GM21360 (cell line): Measurements from ENCODE around the gene BYSL.

ENCODE experiments used
- ATAC-seq: cut with Tn5 transposase; IDR thresholded peaks from one replicate; pipeline ENCODE4 v1.9.1; 2021; ENCODE audit warnings: mild to moderate bottlenecking, moderate library complexity; ENCODE audit not compliant: unreplicated experiment

BYSL gene

DNA sequence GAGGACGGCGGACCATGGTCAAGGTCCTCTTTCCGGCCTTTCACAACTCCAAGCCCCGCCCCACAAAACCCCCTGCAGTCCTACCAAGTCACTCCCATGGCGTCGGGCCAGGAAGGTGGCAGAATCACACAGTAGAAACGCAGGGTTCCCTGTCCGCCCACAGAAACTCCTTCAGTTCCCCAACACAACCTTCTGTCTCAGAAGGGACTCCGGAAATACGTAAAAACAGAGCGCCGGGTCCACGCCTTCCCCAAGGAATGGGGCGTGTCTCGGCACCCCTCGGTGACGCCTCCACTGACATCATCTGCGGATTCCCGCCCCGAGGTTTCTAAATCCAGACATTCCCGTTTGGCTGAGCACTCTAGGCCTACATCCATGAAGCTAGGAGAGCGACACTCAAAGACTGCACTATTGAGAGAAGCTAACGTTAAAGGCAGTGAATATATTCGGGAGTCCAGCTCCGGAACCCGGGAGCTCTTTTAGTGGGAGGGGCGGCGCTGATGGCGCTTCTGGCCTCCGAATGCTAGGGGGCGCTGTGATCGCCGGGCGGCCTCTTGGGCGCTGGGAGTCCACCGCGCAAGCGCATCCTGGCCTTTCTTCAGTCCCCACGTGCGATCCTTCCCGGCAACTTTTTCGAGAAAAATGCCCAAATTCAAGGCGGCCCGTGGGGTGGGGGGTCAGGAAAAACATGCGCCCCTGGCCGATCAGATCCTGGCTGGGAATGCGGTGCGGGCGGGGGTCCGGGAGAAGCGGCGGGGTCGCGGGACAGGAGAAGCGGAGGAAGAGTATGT is at the start of gene BYSL, which contains the start of gene MED20:
BYSL (plus strand) TSS at position 579 of the 791 bp plus-strand sequence; CDS start at position 643, 64 bp downstream.
MED20 (minus strand) TSS at position 219 of the 791 bp plus-strand sequence; CDS start at position 98, 121 bp downstream.
- ATAC-seq = peak; percentile 86

- no peak for ATAC-seq
Measured at GRCh38 chr6:41871691-41872090, 49.6 kb upstream of the BYSL start.

DNA sequence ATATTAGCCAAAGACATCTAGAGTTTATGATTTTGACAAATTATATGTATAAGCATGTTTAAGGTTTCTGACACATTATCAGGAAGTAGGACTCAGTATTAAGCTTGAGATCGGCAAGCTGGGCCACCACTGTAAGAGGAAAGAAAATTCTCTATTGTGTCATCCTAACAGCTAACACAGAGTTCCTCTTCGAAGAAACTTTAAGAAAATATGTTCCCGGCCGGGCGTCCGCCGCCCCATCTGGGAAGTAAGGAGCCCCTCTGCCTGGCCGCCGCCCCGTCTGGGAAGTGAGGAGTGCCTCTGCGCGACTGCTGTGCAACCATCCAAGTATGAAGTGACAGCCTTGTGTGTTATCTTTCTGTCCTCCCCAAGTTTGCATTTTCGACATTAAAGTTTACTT is 49.2 kb upstream of the BYSL start:
- no peak for ATAC-seq

DNA sequence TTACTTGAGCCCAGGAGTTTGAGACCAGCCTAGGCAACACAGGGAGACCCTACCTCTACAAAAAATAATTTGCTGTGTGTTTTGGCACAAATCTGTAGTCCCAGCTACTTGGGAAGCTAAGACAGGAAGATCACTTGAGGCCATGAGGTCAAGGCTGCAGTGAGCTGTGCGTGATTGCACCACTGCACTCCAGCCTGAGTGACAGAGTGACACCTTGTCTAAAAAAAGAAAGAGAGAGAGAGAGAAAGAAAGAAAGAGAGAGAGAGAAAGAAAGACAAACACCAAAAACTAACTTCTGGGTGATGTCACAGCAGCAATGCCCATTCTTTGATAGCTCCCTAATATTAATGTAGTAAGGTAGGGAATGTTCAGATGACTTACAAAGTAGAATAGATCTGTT is 46.6 kb upstream of the BYSL start:
- no peak for ATAC-seq

DNA sequence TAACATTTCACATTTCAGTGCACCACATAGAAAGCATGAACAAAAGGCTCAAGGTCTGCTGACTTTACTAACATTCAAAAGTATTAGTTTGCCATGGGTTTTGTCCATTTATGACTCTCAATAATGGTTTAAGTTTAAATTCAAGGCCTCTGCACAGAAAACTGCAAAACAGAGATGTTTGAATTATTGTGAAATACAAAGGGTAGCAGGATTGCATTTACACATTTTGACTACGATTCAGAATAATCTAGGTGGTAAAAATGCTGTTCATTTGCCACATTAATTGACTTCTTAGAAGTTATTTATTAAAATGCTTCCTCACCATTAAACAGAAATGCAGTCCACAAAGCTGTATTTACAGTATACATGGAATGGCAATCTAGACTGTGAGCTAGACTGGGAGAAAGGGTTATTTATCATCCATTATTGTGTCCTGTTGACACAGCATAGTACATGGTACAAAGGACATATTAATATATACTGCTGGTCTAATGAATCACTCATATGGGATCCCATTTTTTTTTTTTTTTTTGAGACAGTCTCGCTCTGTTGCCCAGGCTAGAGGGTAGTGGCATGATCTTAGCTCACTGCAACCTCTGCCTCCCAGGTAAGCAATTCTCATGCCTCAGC is 44.1 kb upstream of the BYSL start:
- ATAC-seq = no peak

- no peak for ATAC-seq
Measured at GRCh38 chr6:41878246-41878645, 43.1 kb upstream of the BYSL start.

GRCh38 chr6:41878961-41879405 is 42.3 kb upstream of the BYSL start:
- no peak for ATAC-seq

DNA sequence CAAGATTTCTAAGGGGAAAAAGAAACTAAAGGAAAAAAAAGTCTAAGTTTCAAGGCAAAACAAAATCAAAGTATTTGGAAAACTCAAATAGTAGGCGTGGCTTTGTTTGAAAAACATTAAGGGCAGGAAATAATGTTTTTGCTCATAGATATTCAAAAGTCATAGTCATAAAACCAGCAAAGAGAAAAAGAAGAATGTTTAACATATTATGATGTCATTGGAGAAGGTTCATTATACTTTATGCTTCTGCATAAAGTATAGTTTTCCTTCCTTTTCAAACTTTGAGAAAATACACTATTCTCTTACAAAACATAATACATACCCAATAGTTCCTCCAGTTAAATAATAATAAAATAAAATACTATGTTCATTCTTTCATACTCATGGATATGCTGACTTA is 39.8 kb upstream of the BYSL start:
- no peak for ATAC-seq

GRCh38 chr6:41884957-41885356 is 36.3 kb upstream of the BYSL start:
- no peak for ATAC-seq

- ATAC-seq = no peak
Measured at GRCh38 chr6:41885930-41886329, 35.4 kb upstream of the BYSL start.

GRCh38 chr6:41887331-41887751 is 34.0 kb upstream of the BYSL start:
- ATAC-seq = no peak

- ATAC-seq = no peak
Measured at GRCh38 chr6:41892921-41893564, 28.3 kb upstream of the BYSL start.

DNA sequence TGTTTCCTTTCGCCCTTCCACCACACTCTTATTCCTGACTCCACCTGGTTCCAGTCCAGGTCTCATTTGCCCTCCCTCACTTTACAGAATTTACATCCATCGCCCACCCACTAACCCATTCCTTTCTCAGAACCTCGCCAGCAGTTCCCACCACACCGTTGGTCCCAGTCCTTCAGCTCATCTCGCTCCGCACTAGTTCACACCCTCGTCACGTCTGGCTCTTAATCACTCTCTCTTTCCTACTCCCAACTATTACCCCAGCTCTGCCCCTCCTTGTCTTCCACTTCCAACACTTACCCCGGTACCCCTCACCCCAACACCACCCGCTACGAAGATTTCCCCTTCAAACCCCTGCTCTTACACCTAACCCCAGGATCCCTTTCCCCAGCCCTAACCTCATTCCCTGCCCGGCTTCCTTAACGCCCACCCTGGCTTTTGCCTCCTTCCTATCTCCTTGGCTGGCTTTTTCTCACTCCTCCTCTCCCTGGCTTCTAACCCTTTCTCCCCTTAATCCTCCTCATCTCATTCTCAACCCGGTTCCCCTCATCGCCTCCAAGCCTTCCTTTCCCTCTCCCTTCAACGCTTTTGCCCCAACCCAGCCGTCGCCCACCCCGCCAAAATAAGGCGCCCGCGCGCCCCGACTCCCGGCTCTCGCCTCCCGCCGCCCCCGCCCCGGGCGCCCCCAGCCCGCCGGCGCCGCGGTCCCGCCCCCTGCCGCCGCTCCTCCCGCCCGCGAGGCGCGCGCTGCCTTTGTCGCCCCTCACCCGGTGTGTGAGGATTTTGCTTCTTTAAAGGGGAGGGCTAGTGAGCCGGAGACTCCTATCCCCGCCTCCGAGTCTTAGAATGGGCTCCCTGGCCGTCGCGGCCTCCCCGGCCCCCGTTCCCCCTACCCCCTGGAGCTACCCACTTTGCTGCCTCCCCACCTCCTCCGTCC is 26.7 kb upstream of the BYSL start:
- peak; percentile 27 for ATAC-seq

DNA sequence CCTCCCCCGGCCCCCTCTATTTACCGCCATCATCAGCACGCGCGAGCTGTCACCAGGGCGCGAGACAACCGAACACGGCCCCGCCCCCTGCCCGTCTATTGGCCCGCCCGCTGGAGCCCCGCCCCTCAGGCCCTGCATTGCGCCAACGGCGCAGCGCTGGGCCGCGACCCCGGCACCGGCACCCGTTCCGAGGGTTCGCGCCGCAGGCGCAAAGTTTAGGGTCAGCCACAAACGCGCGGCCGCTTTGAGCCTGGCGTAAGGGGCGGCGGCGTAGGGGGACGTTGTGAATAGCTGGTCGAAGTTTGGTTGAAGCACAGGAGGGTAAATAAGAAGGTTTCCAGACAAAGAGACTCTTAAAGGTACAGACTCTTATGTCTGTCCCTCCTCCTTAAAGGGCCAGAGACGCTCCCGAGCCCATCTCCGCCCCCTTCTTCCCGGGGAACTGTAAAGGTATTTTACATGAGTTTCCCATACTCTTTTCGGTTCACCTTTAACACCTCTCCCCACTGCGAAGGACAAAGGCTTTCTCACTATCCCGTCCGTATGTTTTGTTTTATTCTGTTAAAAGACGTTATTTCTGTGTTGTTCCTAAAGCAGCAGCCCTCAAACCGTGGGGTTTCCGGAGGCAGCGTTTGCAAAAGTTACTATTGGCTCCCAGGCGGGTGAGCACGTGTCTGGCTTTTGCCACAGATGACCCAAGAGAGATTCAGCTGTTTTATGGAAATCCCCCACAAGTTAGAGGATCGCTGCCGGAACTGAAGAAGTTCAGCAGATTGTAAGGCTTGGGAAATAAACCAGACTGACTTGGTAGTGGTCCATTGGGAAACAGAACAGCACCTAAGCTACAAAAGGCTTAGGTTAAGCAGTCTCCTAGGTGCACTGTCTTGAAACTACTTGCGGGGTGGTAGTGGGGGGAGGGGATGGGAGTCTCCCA is 25.7 kb upstream of the BYSL start, which contains the start of gene USP49:
USP49 (minus strand) TSS at position 76 of the 934 bp plus-strand sequence. CDS start 88,392 bp downstream, outside the sequence.
- ATAC-seq = peak; percentile 81

DNA sequence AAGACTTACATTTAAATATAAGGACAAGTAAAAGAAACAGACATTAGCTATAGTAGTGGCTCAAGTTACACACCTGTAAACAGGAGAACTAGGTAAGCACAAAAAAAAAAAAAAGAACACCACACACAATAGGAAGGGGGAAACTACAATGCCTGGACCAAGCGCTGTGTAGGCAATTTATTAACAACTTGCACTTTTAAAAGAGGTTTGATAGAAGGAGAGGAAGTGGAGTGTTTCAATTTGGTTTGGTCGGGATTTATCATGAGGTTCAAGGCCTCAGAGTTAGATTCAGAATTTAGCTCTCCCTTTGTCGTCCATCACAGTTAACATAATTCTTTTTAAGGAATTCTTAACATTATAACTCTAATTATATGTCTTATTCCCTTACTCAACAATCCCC is 25.0 kb upstream of the BYSL start:
- ATAC-seq = no peak

- no peak for ATAC-seq
Measured at GRCh38 chr6:41900861-41901260, 20.4 kb upstream of the BYSL start.

GRCh38 chr6:41901882-41902519 is 19.3 kb upstream of the BYSL start:
- ATAC-seq = no peak

DNA sequence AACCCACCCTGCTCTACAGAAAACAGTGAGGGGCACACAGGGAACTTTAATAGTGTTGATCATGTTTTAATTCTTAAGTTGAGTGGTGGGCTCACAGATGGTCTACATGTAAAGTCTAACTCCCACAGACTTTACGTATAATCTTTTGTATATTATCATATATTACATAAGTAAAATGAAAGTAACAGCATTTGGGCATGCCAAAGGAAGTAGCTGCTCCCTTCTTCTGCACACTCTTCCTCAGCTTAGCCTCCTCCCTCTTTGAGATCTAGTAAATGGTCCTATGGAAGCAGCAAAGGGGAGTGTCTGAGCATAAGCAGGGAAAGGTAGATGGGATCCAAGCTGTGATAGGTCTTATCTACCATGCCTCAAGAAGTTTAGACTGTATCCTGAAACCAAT is 11.6 kb upstream of the BYSL start:
- ATAC-seq = no peak

DNA sequence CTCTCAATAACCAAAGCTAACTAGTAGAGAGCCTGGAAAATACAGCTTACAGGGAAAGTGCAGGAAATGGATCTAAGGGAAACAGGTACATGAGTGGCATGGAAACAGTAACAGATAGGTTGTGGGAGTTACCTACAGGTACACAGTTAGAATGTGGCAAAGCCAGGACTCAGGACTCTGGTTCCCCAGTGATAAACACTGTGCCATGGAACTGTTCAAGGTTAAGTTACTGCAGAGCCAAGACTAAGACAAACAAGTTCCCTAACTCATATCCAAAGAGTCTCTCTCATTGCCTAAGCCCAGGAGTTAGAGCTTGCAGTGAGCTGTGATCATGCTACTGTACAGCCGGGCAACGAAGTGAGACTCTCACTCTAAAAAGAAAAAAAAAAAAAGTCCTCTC is 7.0 kb upstream of the BYSL start:
- ATAC-seq = no peak
